GM23338 (cell line): ENCODE data around the gene PARD3.

Experiments
- CREB1 ChIP-seq: fragments of 250-450 bp; sonication (Bioruptor Pico); IDR thresholded peaks from 2 replicates; pipeline ENCODE4 v1.5.0; 2020; ENCODE audit warnings: low read depth, mild to moderate bottlenecking, moderate library complexity
- CTCF ChIP-seq, 2 experiments: fragments of 200-600 bp in 1 of 2; sonication (generic) in 1 of 2; conservative IDR thresholded peaks; 2 replicates each; pipeline versions ENCODE4 v1.5.1 to v1.6.1; 2016 to 2017; ENCODE audit warnings: antibody characterized with exemption in 2 of 2, low read depth in 2 of 2, mild to moderate bottlenecking in 2 of 2, moderate library complexity in 1 of 2
- ETS1 ChIP-seq: IDR thresholded peaks from 2 replicates; pipeline ENCODE4 v1.6.1; 2016; ENCODE audit warnings: antibody characterized with exemption
- EZH2 ChIP-seq: fragments of 200-600 bp; sonication (generic); IDR thresholded peaks from one replicate; pipeline ENCODE4 v1.8.0; 2017; ENCODE audit warnings: antibody characterized with exemption, mild to moderate bottlenecking, low read depth; ENCODE audit not compliant: unreplicated experiment
- JUNB ChIP-seq: IDR thresholded peaks from one replicate; pipeline ENCODE4 v1.6.1; 2016; ENCODE audit warnings: antibody characterized with exemption; ENCODE audit not compliant: unreplicated experiment
- POLR2AphosphoS5 ChIP-seq: IDR thresholded peaks from 2 replicates; pipeline ENCODE4 v1.6.1; 2016; ENCODE audit warnings: antibody characterized with exemption, low read depth
- STAT1 ChIP-seq: IDR thresholded peaks from one replicate; pipeline ENCODE4 v1.6.1; 2016; ENCODE audit warnings: antibody characterized with exemption; ENCODE audit not compliant: unreplicated experiment
- ZNF114 ChIP-seq: fragments of 250-450 bp; sonication (Bioruptor Pico); IDR thresholded peaks from 2 replicates; pipeline ENCODE4 v1.5.0; 2020; ENCODE audit warnings: mild to moderate bottlenecking, moderate library complexity
- TF ChIP-seq, protein P1 (sequence below): IDR thresholded peaks from one replicate; pipeline ENCODE4 v1.6.1; 2018; ENCODE audit warnings: antibody characterized with exemption; ENCODE audit not compliant: unreplicated experiment
- TF ChIP-seq, protein P2 (sequence below): fragments of 250-450 bp; sonication (Bioruptor Pico); IDR thresholded peaks from 2 replicates; pipeline ENCODE4 v1.5.0; 2020; ENCODE audit warnings: mild to moderate bottlenecking, moderate library complexity

DNA sequence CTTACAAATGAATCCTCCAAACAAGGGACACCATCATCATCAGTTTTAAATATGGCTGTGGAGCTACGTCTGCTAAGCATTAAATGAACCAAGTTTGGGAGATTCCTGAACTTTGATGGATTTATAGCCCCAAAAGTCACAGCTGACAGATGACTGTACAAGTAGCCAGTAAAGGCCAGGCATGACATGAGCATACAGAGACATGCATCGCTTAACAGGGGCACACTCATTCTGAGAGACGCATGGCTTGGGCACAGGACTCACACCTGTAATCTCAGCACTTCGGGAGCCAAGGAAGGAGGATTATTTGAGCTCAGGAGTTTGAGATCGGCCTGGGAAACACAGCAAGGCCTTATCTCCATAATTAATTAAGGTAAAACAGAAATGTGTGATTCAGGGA lies 166.2 kb downstream of the PARD3 start:
- no peak for TF ChIP-seq CTCF (conservative IDR thresholded peaks at IDR 0.05; ENCODE audit: low read depth in 2 of 2)
- TF ChIP-seq, protein P1, sequence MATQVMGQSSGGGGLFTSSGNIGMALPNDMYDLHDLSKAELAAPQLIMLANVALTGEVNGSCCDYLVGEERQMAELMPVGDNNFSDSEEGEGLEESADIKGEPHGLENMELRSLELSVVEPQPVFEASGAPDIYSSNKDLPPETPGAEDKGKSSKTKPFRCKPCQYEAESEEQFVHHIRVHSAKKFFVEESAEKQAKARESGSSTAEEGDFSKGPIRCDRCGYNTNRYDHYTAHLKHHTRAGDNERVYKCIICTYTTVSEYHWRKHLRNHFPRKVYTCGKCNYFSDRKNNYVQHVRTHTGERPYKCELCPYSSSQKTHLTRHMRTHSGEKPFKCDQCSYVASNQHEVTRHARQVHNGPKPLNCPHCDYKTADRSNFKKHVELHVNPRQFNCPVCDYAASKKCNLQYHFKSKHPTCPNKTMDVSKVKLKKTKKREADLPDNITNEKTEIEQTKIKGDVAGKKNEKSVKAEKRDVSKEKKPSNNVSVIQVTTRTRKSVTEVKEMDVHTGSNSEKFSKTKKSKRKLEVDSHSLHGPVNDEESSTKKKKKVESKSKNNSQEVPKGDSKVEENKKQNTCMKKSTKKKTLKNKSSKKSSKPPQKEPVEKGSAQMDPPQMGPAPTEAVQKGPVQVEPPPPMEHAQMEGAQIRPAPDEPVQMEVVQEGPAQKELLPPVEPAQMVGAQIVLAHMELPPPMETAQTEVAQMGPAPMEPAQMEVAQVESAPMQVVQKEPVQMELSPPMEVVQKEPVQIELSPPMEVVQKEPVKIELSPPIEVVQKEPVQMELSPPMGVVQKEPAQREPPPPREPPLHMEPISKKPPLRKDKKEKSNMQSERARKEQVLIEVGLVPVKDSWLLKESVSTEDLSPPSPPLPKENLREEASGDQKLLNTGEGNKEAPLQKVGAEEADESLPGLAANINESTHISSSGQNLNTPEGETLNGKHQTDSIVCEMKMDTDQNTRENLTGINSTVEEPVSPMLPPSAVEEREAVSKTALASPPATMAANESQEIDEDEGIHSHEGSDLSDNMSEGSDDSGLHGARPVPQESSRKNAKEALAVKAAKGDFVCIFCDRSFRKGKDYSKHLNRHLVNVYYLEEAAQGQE, result no peak
- no peak for TF ChIP-seq JUNB
- TF ChIP-seq EZH2, result no peak
- no peak for TF ChIP-seq POLR2AphosphoS5
- no peak for TF ChIP-seq ZNF114
- no peak for TF ChIP-seq CREB1 (CRISPR knock-in tag)
- TF ChIP-seq STAT1, result no peak
- TF ChIP-seq, protein P2, sequence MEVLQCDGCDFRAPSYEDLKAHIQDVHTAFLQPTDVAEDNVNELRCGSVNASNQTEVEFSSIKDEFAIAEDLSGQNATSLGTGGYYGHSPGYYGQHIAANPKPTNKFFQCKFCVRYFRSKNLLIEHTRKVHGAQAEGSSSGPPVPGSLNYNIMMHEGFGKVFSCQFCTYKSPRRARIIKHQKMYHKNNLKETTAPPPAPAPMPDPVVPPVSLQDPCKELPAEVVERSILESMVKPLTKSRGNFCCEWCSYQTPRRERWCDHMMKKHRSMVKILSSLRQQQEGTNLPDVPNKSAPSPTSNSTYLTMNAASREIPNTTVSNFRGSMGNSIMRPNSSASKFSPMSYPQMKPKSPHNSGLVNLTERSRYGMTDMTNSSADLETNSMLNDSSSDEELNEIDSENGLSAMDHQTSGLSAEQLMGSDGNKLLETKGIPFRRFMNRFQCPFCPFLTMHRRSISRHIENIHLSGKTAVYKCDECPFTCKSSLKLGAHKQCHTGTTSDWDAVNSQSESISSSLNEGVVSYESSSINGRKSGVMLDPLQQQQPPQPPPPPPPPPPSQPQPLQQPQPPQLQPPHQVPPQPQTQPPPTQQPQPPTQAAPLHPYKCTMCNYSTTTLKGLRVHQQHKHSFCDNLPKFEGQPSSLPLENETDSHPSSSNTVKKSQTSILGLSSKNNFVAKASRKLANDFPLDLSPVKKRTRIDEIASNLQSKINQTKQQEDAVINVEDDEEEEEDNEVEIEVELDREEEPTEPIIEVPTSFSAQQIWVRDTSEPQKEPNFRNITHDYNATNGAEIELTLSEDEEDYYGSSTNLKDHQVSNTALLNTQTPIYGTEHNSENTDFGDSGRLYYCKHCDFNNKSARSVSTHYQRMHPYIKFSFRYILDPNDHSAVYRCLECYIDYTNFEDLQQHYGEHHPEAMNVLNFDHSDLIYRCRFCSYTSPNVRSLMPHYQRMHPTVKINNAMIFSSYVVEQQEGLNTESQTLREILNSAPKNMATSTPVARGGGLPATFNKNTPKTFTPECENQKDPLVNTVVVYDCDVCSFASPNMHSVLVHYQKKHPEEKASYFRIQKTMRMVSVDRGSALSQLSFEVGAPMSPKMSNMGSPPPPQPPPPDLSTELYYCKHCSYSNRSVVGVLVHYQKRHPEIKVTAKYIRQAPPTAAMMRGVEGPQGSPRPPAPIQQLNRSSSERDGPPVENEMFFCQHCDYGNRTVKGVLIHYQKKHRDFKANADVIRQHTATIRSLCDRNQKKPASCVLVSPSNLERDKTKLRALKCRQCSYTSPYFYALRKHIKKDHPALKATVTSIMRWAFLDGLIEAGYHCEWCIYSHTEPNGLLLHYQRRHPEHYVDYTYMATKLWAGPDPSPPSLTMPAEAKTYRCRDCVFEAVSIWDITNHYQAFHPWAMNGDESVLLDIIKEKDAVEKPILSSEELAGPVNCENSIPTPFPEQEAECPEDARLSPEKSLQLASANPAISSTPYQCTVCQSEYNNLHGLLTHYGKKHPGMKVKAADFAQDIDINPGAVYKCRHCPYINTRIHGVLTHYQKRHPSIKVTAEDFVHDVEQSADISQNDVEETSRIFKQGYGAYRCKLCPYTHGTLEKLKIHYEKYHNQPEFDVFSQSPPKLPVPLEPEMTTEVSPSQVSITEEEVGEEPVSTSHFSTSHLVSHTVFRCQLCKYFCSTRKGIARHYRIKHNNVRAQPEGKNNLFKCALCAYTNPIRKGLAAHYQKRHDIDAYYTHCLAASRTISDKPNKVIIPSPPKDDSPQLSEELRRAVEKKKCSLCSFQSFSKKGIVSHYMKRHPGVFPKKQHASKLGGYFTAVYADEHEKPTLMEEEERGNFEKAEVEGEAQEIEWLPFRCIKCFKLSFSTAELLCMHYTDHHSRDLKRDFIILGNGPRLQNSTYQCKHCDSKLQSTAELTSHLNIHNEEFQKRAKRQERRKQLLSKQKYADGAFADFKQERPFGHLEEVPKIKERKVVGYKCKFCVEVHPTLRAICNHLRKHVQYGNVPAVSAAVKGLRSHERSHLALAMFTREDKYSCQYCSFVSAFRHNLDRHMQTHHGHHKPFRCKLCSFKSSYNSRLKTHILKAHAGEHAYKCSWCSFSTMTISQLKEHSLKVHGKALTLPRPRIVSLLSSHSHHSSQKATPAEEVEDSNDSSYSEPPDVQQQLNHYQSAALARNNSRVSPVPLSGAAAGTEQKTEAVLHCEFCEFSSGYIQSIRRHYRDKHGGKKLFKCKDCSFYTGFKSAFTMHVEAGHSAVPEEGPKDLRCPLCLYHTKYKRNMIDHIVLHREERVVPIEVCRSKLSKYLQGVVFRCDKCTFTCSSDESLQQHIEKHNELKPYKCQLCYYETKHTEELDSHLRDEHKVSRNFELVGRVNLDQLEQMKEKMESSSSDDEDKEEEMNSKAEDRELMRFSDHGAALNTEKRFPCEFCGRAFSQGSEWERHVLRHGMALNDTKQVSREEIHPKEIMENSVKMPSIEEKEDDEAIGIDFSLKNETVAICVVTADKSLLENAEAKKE (CRISPR knock-in tag), result no peak
- no peak for TF ChIP-seq ETS1
